K562 (cell line): ENCODE measurements around the gene PHF10. TPM values are rescaled to one million over a fixed set of nuclear protein-coding genes. Genes with fewer than 3 reads are reported as not detected.

ENCODE experiments used
- CBFA2T2 ChIP-seq: fragments of 450-650 bp; conservative IDR thresholded peaks from 2 replicates; pipeline ENCODE4 v1.6.1; 2017; ENCODE audit warnings: mild to moderate bottlenecking
- CBX2 ChIP-seq: fragments of 200-600 bp; sonication (generic); IDR thresholded peaks from one replicate; pipeline ENCODE4 v1.6.1; 2012; ENCODE audit warnings: mild to moderate bottlenecking, low read length, inconsistent platforms; ENCODE audit not compliant: insufficient read depth, poor library complexity, severe bottlenecking
- CHD1 ChIP-seq: fragments of 200-600 bp; sonication (generic); IDR thresholded peaks from one replicate; pipeline ENCODE4 v1.6.1; 2012; ENCODE audit warnings: mild to moderate bottlenecking, moderate library complexity, low read length, inconsistent platforms
- DMBX1 ChIP-seq: fragments of 250-450 bp; sonication (Bioruptor Pico); IDR thresholded peaks from 2 replicates; pipeline ENCODE4 v1.8.0; 2022; ENCODE audit warnings: inconsistent platforms, mild to moderate bottlenecking, moderate library complexity, borderline replicate concordance
- GATAD2B ChIP-seq: fragments of 450-650 bp; IDR thresholded peaks from 2 replicates; pipeline ENCODE4 v1.6.1; 2017; ENCODE audit warnings: mild to moderate bottlenecking, borderline replicate concordance
- JUND ChIP-seq, 2 experiments: IDR thresholded peaks; 2 replicates in 1 of 2; 3 replicates in 1 of 2; pipeline ENCODE4 v1.6.1; 2011; ENCODE audit warnings: borderline replicate concordance in 2 of 2, low read depth in 2 of 2, low read length in 2 of 2, improper control_type of control experiment in 1 of 2, missing biosample characterization in 1 of 2, missing genetic modification characterization in 1 of 2, missing genetic modification reagents in 1 of 2
- MBD2 ChIP-seq: sonication (generic); IDR thresholded peaks from 2 replicates; pipeline ENCODE4 v1.6.1; 2016; ENCODE audit warnings: low read depth, borderline replicate concordance
- MECOM ChIP-seq: fragments of 250-450 bp; sonication (Bioruptor Pico); IDR thresholded peaks from 2 replicates; pipeline ENCODE4 v1.8.0; 2022; ENCODE audit warnings: inconsistent platforms
- MED1 ChIP-seq: sonication (generic); formaldehyde crosslinking; IDR thresholded peaks from 2 replicates; pipeline ENCODE4 v1.8.1; 2023; ENCODE audit warnings: missing genetic modification reagents, borderline replicate concordance
- MTA3 ChIP-seq: fragments of 450-650 bp; formaldehyde crosslinking; IDR thresholded peaks from 2 replicates; pipeline ENCODE4 v1.6.1; 2017; ENCODE audit warnings: mild to moderate bottlenecking, borderline replicate concordance
- PHF8 ChIP-seq: fragments of 200-600 bp; sonication (generic); IDR thresholded peaks from 2 replicates; pipeline ENCODE4 v1.6.1; 2012; ENCODE audit warnings: mixed run types, mild to moderate bottlenecking, inconsistent platforms, low read length, moderate library complexity, borderline replicate concordance
- PPARD ChIP-seq: fragments of 250-450 bp; sonication (Bioruptor Pico); IDR thresholded peaks from 2 replicates; pipeline ENCODE4 v1.8.0; 2022; ENCODE audit warnings: inconsistent platforms, mild to moderate bottlenecking, moderate library complexity
- RAD21 ChIP-seq, 2 experiments: fragments of 250-450 bp in 1 of 2; fragments of 450-650 bp in 1 of 2; sonication (Bioruptor Pico) in 1 of 2; formaldehyde crosslinking in 1 of 2; IDR thresholded peaks in 1 of 2; conservative IDR thresholded peaks in 1 of 2; 2 replicates each; pipeline versions ENCODE4 v1.4.0 to v1.8.0; 2020 to 2022; ENCODE audit warnings: mild to moderate bottlenecking in 2 of 2, moderate library complexity in 1 of 2
- RUNX1 ChIP-seq: sonication (generic); IDR thresholded peaks from 2 replicates; pipeline ENCODE4 v1.6.1; 2016; ENCODE audit warnings: antibody characterized with exemption, low read depth
- SETDB1 ChIP-seq: IDR thresholded peaks from one replicate; pipeline ENCODE4 v1.6.1; 2012; ENCODE audit warnings: low read length, control low read depth, inconsistent platforms
- SPI1 ChIP-seq: IDR thresholded peaks from 2 replicates; pipeline ENCODE4 v1.6.1; 2011; ENCODE audit warnings: low read depth, low read length, control low read depth, borderline replicate concordance
- TGIF2 ChIP-seq: sonication (generic); formaldehyde crosslinking; IDR thresholded peaks from 2 replicates; pipeline ENCODE4 v1.8.1; 2022; ENCODE audit warnings: mild to moderate bottlenecking, missing genetic modification reagents, moderate library complexity
- ZFP30 ChIP-seq: fragments of 250-450 bp; sonication (Bioruptor Pico); IDR thresholded peaks from 2 replicates; pipeline ENCODE4 v1.8.0; 2022; ENCODE audit warnings: moderate library complexity, mild to moderate bottlenecking, inconsistent platforms, borderline replicate concordance
- ZNF609 ChIP-seq: sonication (generic); formaldehyde crosslinking; IDR thresholded peaks from 2 replicates; pipeline ENCODE4 v1.8.1; 2023; ENCODE audit warnings: missing genetic modification reagents, mild to moderate bottlenecking, borderline replicate concordance
- polyA plus RNA-seq, 8 experiments: library from polyadenylated mRNA; depleted of rRNA in 4 of 8; stranded (reverse) in 5 of 8; unstranded in 3 of 8; fragments of >200 nt; fragmentation: Nextera tagmentation in 2 of 8; fragmentation: Illumina TruSeq in 1 of 8; extraction: Ambion mirVana in 2 of 8; extraction: Trizol in 1 of 8; gene quantifications; 2 replicates each; pipeline versions ENCODE4 v1.2.1 to v1.2.3, GENCODE V29; 2011 to 2014; ENCODE audit warnings: inconsistent platforms in 1 of 8, missing spikeins in 1 of 8
- total RNA-seq, 7 experiments: library from RNA; depleted of rRNA in 6 of 7; stranded (reverse); fragments of >200 nt in 6 of 7; fragmentation: Illumina TruSeq in 2 of 7; extraction: Trizol in 2 of 7; gene quantifications; 2 replicates each; pipeline versions ENCODE4 v1.2.1 to v1.2.3, GENCODE V29; 2011 to 2021; ENCODE audit warnings: low replicate concordance in 1 of 7
- TF ChIP-seq, protein P1 (sequence below): fragments of 450-650 bp; formaldehyde crosslinking; IDR thresholded peaks from 2 replicates; pipeline ENCODE4 v1.4.0; 2020; ENCODE audit warnings: mild to moderate bottlenecking, moderate library complexity

Gene PHF10
- total and polyA plus RNA-seq, 9 of the 15 experiments (the other 6 are each of a cell fraction or from before 2014, with no cell fraction given), result 23.9 to 88.9 (median 46.0) TPM

DNA sequence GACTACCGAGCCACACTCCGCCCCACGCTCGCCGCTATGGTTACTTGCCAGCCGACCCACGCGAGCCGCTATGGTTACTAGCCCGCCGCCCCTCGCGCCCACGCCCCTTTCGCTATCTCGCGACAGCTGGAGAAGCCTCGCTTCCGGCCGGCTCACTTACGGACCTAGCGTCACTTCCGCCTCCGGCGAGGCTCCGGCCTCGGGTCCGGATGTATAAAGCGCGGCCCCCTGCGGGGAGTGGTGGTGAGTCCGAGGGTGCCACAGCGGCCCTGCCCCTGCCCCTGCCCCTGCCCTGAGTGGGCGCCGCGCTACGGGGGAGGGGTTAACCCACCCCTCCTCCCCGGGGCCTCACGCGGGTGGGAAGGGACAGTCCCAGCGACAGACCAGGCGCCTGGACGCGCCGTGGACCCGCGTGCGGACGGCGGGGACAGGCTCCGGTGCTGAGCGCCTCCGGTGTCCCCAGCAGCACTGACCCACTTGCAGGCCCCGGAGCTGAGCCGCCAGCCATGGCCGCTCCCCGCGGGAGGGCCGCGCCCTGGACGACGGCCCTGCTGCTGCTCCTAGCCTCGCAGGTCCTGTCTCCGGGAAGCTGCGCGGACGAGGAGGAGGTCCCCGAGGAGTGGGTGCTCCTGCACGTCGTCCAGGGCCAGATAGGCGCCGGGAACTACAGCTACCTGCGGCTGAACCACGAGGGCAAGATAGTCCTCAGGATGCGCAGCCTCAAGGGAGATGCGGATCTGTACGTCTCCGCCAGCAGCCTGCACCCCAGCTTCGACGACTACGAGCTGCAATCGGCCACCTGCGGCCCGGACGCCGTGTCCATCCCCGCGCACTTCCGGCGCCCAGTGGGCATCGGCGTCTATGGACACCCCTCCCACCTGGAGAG is 22.1 kb downstream of the PHF10 start, which contains the start of the genes C6orf120 and WDR27 (continued):
- TF ChIP-seq ZNF609 (peak; percentile 38; the same call in 1 of the 2 replicates), SETDB1 (no peak), RAD21 (CRISPR knock-in tag; conservative IDR thresholded peaks at IDR 0.05 in 1 of 2, IDR thresholded peaks at IDR 0.05 in 1 of 2) (no peak), MED1 (CRISPR knock-in tag) (no peak), JUND (IDR thresholded peaks at IDR 0.05; ENCODE audit: borderline replicate concordance, low read depth, low read length) (peak; percentile 72), JUND (tag; IDR thresholded peaks at IDR 0.05; ENCODE audit: borderline replicate concordance, low read depth, low read length) (no peak; the same call in 2 of the 3 replicates), SPI1 (peak; percentile 55; the same call in 1 of the 2 replicates), GATAD2B (peak; percentile 78; the same call in 1 of the 2 replicates), CHD1 (peak; percentile 86), MECOM (CRISPR knock-in tag) (no peak), DMBX1 (CRISPR knock-in tag) (no peak), PHF8 (peak; percentile 99), CBX2 (no peak), ZFP30 (CRISPR knock-in tag) (no peak), PPARD (CRISPR knock-in tag) (no peak), MBD2 (peak; percentile 69), TGIF2 (peak; percentile 95), MTA3 (peak; percentile 91), CBFA2T2 (no peak), RUNX1 (peak; percentile 13; the same call in 1 of the 2 replicates)
- TF ChIP-seq, protein P1, sequence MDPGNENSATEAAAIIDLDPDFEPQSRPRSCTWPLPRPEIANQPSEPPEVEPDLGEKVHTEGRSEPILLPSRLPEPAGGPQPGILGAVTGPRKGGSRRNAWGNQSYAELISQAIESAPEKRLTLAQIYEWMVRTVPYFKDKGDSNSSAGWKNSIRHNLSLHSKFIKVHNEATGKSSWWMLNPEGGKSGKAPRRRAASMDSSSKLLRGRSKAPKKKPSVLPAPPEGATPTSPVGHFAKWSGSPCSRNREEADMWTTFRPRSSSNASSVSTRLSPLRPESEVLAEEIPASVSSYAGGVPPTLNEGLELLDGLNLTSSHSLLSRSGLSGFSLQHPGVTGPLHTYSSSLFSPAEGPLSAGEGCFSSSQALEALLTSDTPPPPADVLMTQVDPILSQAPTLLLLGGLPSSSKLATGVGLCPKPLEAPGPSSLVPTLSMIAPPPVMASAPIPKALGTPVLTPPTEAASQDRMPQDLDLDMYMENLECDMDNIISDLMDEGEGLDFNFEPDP (CRISPR knock-in tag), result no peak
- TF ChIP-seq, all 486 proteins: peak for 173
